RCC 7860 (cell line): ENCODE measurements around the gene PCDHGA11.
"Not testable (repeated sequence)": the region's sequence is repeated elsewhere in the genome, so short reads cannot be mapped to it uniquely, and the experiment has no call there.

Experiments used
- DNase-seq: peaks from one replicate; pipeline ENCODE4 v3.0.0-alpha.2; 2015; ENCODE audit warnings: low spot score
- FAIRE-seq: peaks from 2 replicates; lab custom pipeline; 2012; peaks lifted over from hg19 to GRCh38; lab: Jason Lieb, UNC

PCDHGA11 gene

DNA sequence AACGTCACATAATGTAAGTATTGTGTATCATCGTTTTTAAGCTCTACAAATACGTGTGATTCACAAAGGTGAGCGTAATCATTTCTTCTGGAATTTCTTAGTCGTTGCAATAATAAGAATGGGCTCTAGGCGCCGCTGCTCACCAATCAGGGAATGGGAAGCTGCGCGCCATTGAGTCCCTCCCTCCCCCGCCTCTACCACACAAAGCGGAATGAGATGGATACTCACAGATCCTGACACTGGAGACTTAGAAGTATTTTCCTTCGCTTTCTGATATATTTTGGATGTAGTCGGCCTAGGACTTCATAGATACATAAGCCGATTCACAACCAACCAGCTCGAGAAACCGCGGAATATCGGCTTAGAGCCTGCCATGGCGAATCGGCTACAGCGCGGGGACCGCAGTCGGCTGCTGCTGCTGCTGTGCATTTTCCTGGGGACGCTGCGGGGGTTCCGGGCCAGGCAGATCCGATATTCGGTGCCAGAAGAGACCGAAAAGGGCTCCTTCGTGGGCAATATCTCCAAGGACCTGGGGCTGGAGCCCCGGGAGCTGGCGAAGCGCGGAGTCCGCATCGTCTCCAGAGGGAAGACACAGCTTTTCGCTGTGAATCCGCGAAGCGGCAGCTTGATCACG is at the start of gene PCDHGA11:
TSS of gene PCDHGA11 (plus strand) at position 197 of the 634 bp plus-strand sequence. CDS start at position 374, 177 bp downstream.
- no peak for FAIRE-seq
- DNase-seq = no peak

DNA sequence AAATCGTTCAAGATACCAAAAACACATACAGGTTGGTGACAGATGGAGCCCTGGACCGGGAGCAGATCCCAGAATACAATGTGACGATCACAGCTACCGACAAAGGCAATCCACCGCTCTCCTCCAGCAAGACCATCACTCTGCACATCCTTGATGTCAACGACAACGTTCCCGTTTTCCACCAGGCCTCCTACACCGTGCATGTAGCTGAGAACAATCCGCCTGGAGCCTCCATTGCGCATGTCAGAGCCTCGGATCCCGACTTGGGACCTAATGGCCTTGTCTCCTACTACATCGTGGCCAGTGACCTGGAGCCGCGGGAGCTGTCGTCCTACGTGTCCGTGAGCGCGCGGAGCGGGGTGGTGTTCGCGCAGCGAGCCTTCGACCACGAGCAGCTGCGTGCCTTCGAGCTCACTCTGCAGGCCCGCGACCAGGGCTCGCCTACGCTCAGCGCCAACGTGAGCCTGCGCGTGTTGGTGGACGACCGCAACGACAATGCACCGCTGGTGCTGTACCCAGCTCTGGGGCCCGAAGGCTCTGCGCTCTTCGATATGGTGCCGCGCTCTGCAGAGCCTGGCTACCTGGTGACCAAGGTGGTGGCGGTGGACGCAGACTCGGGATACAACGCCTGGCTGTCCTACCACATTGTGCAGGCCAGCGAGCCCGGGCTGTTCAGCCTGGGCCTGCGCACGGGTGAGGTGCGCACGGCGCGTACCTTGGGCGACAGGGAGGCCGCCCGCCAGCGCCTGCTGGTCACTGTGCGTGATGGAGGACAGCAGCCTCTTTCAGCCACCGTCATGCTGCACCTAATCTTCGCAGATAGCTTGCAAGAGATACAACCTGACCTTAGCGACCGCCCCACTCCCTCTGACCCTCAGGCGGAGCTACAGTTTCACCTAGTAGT is 49.0 kb upstream of the PCDHGA11 start:
- DNase-seq (no peak), FAIRE-seq (no peak)

DNA sequence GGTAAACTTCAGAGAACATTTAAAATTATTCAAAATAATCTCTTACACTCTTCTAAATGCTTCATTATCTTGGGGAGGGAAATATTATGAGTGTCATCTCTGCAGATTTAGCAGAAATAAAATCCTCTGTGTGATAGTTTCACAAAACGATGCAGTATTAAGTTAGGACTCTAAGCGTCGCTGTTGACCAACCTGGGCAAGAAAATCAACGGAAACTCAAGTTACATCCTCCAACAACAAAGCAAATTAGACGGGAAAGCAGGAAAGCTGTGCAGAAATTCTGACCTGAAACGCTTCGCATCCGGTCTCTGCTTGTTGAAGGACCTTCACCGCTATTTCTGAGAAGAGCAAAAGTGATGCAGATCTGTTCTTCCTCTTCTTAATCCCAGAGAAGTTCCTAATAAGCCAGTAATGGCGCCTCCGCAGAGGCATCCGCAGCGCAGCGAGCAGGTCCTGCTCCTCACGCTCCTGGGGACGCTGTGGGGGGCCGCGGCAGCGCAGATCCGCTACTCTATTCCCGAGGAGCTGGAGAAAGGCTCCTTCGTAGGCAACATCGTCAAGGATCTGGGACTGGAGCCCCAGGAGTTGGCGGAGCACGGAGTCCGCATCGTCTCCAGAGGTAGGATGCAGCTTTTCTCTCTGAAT is 47.1 kb upstream of the PCDHGA11 start, which contains the start of gene PCDHGA6:
TSS of gene PCDHGA6 (plus strand) at position 219 of the 645 bp plus-strand sequence. CDS start at position 412, 193 bp downstream.
- no peak for DNase-seq
- no peak for FAIRE-seq

DNA sequence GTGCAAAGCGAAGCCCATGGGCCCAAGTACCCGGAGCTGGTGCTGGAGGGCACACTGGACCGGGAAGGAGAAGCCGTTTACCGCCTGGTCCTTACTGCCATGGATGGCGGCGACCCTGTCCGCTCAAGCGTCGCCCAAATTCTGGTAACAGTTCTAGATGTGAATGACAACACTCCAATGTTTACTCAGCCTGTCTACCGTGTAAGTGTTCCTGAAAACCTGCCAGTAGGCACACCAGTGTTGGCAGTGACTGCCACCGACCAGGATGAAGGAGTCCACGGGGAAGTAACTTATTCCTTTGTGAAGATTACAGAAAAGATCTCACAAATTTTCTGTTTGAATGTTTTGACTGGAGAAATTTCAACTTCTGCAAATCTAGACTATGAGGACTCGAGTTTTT is 46.2 kb upstream of the PCDHGA11 start:
- no peak for FAIRE-seq
- DNase-seq = no peak

DNA sequence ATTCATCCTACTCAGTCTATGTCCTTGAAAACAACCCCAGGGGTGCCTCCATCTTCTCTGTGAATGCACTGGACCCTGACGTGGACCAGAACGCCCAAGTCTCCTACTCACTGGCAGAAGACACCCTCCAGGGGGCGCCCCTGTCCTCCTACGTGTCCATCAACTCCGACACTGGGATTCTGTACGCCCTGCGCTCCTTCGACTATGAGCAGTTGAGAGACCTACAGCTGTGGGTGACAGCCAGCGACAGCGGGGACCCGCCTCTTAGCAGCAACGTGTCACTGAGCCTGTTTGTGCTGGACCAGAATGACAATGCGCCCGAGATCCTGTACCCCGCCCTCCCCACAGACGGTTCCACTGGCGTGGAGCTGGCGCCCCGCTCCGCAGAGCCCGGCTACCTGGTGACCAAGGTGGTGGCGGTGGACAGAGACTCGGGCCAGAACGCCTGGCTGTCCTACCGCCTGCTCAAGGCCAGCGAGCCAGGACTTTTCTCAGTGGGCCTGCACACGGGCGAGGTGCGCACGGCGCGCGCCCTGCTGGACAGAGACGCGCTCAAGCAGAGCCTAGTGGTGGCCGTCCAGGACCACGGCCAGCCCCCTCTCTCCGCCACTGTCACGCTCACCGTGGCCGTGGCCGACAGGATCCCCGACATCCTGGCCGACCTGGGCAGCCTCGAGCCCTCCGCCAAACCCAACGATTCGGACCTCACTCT is 45.3 kb upstream of the PCDHGA11 start:
- DNase-seq, FAIRE-seq: not testable (repeated sequence)

DNA sequence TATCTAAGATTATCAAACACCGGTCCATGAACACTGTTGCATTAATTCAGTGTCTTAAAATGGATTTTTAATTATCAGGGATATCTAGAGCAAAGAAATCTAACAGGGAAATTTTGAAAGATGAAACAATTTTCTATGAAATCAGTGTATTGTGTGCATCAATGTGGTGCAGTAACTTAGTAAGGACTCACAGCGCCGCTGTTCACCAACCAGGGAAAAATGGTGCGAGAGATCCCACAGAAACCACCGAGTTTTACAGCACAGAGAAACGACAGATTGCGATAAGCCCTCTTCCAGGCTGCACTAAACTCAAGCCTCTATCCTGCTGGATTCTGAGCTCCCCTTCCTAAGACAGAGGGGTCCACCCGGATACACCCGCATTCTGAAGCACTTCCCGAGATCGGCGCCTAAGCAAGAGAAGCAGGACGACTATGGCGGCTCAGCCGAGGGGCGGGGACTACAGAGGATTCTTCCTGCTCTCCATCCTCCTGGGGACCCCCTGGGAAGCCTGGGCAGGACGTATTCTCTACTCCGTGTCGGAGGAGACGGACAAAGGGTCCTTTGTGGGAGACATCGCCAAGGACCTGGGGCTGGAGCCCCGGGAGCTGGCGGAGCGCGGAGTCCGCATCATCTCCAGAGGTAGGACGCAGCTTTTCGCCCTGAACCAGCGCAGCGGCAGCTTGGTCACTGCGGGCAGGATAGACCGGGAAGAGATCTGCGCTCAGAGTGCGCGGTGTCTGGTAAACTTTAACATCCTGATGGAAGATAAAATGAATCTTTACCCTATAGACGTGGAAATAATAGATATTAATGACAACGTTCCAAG is 38.2 kb upstream of the PCDHGA11 start, which contains the start of gene PCDHGA7:
TSS of gene PCDHGA7 (plus strand) at position 274 of the 826 bp plus-strand sequence. CDS start at position 432, 158 bp downstream.
- DNase-seq (no peak), FAIRE-seq (no peak)

DNA sequence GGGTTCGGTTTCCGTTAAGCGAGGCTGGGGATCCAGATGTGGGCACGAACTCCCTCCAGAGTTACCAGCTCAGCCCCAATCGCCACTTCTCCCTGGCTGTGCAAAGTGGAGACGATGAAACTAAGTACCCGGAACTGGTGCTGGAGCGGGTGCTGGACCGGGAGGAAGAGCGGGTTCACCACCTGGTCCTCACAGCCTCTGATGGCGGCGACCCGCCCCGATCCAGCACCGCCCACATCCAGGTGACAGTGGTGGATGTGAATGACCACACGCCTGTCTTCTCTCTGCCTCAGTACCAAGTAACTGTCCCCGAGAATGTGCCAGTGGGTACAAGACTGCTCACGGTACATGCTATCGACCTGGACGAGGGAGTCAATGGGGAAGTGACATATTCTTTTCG is 37.5 kb upstream of the PCDHGA11 start:
- DNase-seq (no peak), FAIRE-seq (no peak)

DNA sequence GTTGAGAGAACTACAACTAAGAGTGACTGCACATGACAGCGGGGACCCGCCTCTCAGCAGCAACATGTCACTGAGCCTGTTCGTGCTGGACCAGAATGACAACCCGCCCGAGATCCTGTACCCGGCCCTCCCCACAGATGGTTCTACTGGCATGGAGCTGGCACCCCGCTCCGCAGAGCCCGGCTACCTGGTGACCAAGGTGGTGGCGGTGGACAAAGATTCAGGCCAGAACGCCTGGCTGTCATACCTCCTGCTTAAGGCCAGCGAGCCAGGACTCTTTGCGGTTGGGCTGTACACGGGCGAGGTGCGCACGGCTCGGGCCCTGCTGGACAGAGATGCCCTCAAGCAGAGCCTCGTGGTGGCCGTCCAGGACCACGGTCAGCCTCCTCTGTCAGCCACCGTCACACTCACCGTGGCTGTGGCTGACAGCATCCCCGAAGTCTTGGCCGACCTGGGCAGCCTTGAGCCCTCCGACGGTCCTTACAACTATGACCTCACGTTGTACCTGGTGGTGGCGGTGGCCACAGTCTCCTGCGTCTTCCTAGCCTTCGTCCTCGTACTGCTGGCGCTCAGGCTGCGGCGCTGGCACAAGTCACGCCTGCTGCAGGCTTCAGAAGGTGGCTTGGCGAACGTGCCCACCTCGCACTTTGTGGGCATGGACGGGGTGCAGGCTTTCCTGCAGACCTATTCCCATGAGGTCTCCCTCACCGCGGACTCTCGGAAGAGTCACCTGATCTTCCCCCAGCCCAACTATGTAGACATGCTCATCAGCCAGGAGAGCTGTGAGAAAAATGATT is 36.2 kb upstream of the PCDHGA11 start:
- no peak for FAIRE-seq
- DNase-seq = no peak

DNA sequence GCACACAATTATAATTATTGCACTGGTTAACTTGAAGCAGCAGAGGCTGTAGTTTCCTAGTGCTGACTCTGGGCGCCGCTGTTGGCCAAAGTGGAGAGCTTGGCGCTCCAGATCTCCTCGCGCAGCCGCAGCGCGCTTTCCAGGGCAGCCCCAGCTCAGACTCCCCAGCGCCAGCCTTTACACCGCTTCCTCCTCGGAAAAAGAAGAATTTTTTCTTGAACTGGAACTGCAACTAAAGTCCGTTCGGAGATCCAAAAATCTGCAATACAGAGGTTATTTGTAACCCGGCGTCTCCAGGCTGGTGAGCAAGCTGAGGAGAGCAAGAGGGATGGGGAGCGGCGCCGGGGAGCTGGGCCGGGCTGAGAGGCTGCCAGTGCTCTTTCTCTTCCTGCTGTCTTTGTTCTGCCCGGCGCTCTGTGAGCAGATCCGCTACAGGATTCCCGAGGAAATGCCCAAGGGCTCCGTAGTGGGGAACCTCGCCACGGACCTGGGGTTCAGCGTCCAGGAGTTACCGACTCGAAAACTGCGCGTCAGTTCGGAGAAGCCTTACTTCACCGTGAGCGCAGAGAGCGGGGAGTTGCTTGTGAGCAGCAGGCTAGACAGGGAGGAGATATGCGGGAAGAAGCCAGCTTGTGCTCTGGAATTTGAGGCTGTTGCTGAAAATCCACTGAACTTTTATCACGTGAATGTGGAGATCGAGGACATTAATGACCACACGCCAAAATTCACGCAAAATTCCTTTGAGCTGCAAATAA is 33.1 kb upstream of the PCDHGA11 start, which contains the start of gene PCDHGB4:
TSS of gene PCDHGB4 (plus strand) at position 142 of the 755 bp plus-strand sequence. CDS start at position 329, 187 bp downstream.
- not testable (repeated sequence) for FAIRE-seq, DNase-seq

DNA sequence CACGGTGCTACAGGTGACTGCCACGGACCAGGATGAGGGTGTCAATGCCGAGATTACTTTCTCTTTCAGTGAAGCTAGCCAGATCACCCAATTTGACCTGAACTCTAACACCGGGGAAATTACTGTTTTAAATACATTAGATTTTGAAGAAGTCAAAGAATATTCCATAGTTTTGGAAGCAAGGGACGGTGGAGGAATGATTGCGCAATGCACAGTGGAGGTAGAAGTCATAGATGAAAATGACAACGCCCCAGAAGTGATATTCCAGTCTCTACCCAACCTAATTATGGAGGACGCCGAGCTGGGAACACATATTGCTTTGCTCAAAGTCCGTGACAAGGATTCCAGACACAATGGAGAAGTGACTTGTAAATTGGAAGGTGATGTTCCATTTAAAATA is 32.2 kb upstream of the PCDHGA11 start:
- FAIRE-seq (no peak), DNase-seq (no peak)

DNA sequence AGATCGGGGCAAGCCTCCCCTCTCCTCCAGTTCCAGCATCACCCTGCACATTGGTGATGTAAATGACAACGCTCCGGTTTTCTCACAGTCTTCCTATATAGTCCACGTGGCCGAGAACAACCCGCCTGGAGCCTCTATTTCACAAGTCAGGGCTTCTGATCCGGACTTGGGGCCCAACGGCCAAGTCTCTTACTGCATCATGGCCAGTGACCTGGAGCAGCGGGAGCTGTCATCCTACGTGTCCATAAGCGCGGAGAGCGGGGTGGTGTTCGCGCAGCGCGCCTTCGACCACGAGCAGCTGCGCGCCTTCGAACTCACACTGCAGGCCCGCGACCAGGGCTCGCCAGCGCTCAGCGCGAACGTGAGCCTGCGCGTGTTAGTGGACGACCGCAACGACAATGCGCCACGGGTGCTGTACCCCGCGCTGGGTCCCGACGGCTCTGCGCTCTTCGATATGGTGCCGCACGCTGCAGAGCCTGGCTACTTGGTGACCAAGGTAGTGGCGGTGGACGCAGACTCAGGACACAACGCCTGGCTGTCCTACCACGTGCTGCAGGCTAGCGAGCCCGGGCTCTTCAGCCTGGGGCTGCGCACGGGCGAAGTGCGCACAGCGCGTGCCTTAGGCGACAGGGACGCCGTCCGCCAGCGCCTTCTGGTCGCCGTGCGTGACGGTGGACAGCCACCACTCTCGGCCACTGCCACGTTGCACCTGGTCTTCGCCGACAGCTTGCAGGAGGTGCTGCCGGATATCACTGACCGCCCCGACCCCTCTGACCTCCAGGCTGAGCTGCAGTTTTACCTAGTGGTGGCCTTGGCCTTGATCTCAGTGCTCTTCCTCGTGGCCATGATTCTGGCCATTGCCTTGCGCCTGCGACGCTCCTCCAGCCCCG is 31.5 kb upstream of the PCDHGA11 start:
- no peak for FAIRE-seq

DNA sequence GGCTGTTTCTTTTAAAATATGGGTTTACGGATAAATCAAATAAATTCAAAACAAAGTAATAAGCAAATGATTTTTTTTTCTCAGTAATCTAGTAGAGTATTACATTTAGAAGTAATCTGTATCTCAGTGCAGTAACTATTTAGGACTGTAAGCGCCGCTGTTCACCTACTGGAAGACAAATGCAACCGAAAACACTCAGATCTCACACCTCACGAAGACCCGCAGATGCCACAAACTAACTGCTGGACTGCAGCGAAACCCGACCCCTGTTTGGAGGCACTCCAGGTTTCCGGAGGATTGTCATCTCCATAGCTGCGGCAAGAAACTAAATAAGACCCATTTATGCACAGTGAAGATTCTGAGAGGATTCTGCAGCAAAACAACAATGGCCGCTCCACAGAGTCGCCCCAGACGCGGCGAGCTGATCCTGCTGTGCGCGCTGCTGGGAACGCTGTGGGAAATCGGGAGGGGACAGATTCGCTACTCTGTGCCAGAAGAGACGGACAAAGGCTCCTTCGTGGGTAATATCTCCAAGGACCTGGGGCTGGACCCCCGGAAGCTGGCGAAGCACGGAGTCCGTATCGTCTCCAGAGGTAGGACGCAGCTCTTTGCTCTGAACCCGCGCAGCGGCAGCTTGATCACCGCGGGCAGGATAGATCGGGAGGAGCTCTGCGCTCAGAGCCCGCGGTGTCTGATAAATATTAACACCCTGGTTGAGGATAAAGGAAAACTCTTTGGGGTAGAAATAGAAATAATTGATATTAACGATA is 28.2 kb upstream of the PCDHGA11 start, which contains the start of gene PCDHGA8:
TSS of gene PCDHGA8 (plus strand) at position 205 of the 770 bp plus-strand sequence. CDS start at position 386, 181 bp downstream.
- DNase-seq = no peak
- no peak for FAIRE-seq

More for the DNA sequence above, 31.5 kb upstream of the PCDHGA11 start:
- DNase-seq = no peak

DNA sequence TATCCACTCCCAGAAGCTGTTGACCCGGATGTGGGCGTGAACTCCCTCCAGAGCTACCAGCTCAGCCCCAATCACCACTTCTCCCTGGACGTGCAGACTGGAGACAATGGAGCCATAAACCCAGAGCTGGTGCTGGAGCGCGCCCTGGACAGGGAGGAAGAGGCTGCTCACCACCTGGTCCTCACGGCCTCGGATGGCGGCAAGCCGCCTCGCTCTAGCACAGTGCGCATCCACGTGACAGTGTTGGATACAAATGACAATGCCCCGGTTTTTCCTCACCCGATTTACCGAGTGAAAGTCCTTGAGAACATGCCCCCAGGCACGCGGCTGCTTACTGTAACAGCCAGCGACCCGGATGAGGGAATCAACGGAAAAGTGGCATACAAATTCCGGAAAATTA is 27.6 kb upstream of the PCDHGA11 start:
- DNase-seq = no peak
- no peak for FAIRE-seq

DNA sequence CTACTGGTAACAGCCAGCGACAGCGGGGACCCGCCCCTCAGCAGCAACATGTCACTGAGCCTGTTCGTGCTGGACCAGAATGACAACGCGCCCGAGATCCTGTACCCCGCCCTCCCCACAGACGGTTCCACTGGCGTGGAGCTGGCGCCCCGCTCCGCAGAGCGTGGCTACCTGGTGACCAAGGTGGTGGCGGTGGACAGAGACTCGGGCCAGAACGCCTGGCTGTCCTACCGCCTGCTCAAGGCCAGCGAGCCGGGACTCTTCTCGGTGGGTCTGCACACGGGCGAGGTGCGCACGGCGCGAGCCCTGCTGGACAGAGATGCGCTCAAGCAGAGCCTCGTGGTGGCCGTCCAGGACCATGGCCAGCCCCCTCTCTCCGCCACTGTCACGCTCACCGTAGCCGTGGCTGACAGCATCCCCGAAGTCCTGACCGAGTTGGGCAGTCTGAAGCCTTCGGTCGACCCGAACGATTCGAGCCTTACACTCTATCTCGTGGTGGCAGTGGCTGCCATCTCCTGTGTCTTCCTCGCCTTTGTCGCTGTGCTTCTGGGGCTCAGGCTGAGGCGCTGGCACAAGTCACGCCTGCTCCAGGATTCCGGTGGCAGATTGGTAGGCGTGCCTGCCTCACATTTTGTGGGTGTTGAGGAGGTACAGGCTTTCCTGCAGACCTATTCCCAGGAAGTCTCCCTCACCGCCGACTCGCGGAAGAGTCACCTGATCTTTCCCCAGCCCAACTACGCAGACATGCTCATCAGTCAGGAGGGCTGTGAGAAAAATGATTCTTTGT is 26.3 kb upstream of the PCDHGA11 start:
- FAIRE-seq = not testable (repeated sequence)

More for the DNA sequence above, 26.3 kb upstream of the PCDHGA11 start:
- DNase-seq = not testable (repeated sequence)
